Muscle layer of colon (tissue), 2 donors: ENCODE measurements around the gene NOMO2.
"Not testable (repeated sequence)": the region's sequence is repeated elsewhere in the genome, so short reads cannot be mapped to it uniquely, and the experiment has no call there.

Source experiments
- H3K27ac ChIP-seq: one replicate; pipeline ENCODE4 v1.7.0; 2013; ENCODE audit warnings: low read depth, mild to moderate bottlenecking, low read length, moderate library complexity
- H3K27me3 ChIP-seq, 2 donors: one replicate each; pipeline ENCODE4 v1.7.0; 2013; ENCODE audit warnings: low read length in 2 of 2, mild to moderate bottlenecking in 2 of 2; ENCODE audit not compliant: insufficient read depth in 2 of 2, control insufficient read depth in 1 of 2
- H3K36me3 ChIP-seq: one replicate; pipeline ENCODE4 v1.7.0; 2013; ENCODE audit warnings: mild to moderate bottlenecking, low read length; ENCODE audit not compliant: insufficient read depth
- H3K4me1 ChIP-seq: one replicate; pipeline ENCODE4 v1.7.0; 2013; ENCODE audit warnings: mild to moderate bottlenecking, low read length; ENCODE audit not compliant: insufficient read depth
- H3K4me3 ChIP-seq, 2 donors: one replicate each; pipeline ENCODE4 v1.7.0; 2013; ENCODE audit warnings: low read length in 2 of 2, low read depth in 1 of 2, mild to moderate bottlenecking in 1 of 2, moderate library complexity in 1 of 2
- H3K9ac ChIP-seq: one replicate; pipeline ENCODE4 v1.7.0; 2013; ENCODE audit warnings: low read length
- H3K9me3 ChIP-seq: one replicate; pipeline ENCODE4 v1.7.0; 2013; ENCODE audit warnings: mild to moderate bottlenecking, low read length
- donor health status: abdominal sarcoma.
- donor health status: Adenocarcinoma of cecum.

The NOMO2 gene

GRCh38 chr16:18573887-18574286, 12.0 kb upstream of the NOMO2 start:
- not testable (repeated sequence) for H3K4me3 ChIP-seq, H3K36me3 ChIP-seq, H3K9ac ChIP-seq, H3K9me3 ChIP-seq, H3K27ac ChIP-seq, H3K4me1 ChIP-seq, H3K27me3 ChIP-seq

GRCh38 chr16:18572973-18573372, 11.1 kb upstream of the NOMO2 start:
- H3K4me1 ChIP-seq, H3K27ac ChIP-seq, H3K9me3 ChIP-seq, H3K27me3 ChIP-seq, H3K4me3 ChIP-seq, H3K9ac ChIP-seq, H3K36me3 ChIP-seq: not testable (repeated sequence)

GRCh38 chr16:18571307-18571850, 9.5 kb upstream of the NOMO2 start:
- H3K4me1 ChIP-seq, H3K9ac ChIP-seq, H3K9me3 ChIP-seq, H3K36me3 ChIP-seq, H3K27ac ChIP-seq, H3K4me3 ChIP-seq, H3K27me3 ChIP-seq: not testable (repeated sequence)

GRCh38 chr16:18570529-18571306, 8.8 kb upstream of the NOMO2 start:
- H3K4me3 ChIP-seq, H3K9ac ChIP-seq, H3K36me3 ChIP-seq, H3K4me1 ChIP-seq, H3K27me3 ChIP-seq, H3K9me3 ChIP-seq, H3K27ac ChIP-seq: not testable (repeated sequence)

GRCh38 chr16:18560416-18561220, 1.3 kb downstream of the NOMO2 start:
- H3K27ac ChIP-seq, H3K4me1 ChIP-seq, H3K4me3 ChIP-seq, H3K9ac ChIP-seq, H3K9me3 ChIP-seq, H3K27me3 ChIP-seq, H3K36me3 ChIP-seq: not testable (repeated sequence)

- not testable (repeated sequence) for H3K4me1 ChIP-seq, H3K9ac ChIP-seq, H3K9me3 ChIP-seq, H3K27me3 ChIP-seq, H3K36me3 ChIP-seq, H3K27ac ChIP-seq, H3K4me3 ChIP-seq
These were observed 8.2 kb downstream of the NOMO2 start for GRCh38 chr16:18553671-18554070.

- H3K27ac ChIP-seq, H3K4me1 ChIP-seq, H3K4me3 ChIP-seq, H3K36me3 ChIP-seq, H3K9ac ChIP-seq, H3K27me3 ChIP-seq, H3K9me3 ChIP-seq: not testable (repeated sequence)
These were observed 14.5 kb downstream of the NOMO2 start for GRCh38 chr16:18547382-18547781.

GRCh38 chr16:18546853-18547252, 15.0 kb downstream of the NOMO2 start:
- not testable (repeated sequence) for H3K27me3 ChIP-seq, H3K9me3 ChIP-seq, H3K4me3 ChIP-seq, H3K36me3 ChIP-seq, H3K9ac ChIP-seq, H3K4me1 ChIP-seq, H3K27ac ChIP-seq

GRCh38 chr16:18544232-18545081, 17.4 kb downstream of the NOMO2 start:
- H3K4me1 ChIP-seq, H3K9me3 ChIP-seq, H3K4me3 ChIP-seq, H3K27me3 ChIP-seq, H3K9ac ChIP-seq, H3K27ac ChIP-seq, H3K36me3 ChIP-seq: not testable (repeated sequence)

GRCh38 chr16:18541912-18542311, 20.0 kb downstream of the NOMO2 start:
- not testable (repeated sequence) for H3K27me3 ChIP-seq, H3K4me3 ChIP-seq

GRCh38 chr16:18537004-18537403, 24.9 kb downstream of the NOMO2 start:
- H3K9ac ChIP-seq, H3K27me3 ChIP-seq, H3K27ac ChIP-seq, H3K9me3 ChIP-seq, H3K36me3 ChIP-seq, H3K4me3 ChIP-seq, H3K4me1 ChIP-seq: not testable (repeated sequence)

More at GRCh38 chr16:18541912-18542311, 20.0 kb downstream of the NOMO2 start:
- not testable (repeated sequence) for H3K27ac ChIP-seq, H3K36me3 ChIP-seq, H3K4me1 ChIP-seq, H3K9ac ChIP-seq, H3K9me3 ChIP-seq
